Measurements from ENCODE around the gene KSR2.

The KSR2 gene

DNA sequence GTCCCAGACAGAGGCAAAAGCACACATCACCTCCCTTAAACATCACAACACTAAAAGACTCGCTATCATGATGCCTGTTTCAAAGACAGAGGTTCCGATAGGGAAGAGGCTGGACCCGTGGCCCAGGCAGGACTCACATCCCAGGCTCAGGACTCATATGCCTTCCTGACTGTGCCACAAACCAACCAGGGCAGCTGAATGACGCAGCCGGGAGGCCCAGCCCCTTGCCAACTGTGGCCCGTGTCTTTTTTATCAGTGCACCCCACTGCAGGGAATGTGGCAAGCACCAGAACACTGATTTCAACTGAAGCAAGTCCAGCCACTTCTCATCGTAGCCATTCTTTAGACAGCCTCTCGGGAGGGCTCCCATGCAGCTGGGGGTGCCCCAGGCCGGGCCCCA, 132.3 kb downstream of the KSR2 start:
- no peak for DNase-seq (ENCODE audit: low spot score)

GRCh38 chr12:117835156-117835555, 133.6 kb downstream of the KSR2 start:
- Histone ChIP-seq H3K4me3 (no peak overlapping the region), H3K27ac (no peak overlapping the region)
- DNase-seq (ENCODE audit: low spot score) = no peak
- TF ChIP-seq CTCF (IDR thresholded peaks at IDR 0.05) = no peak

More for the DNA sequence above, 132.3 kb downstream of the KSR2 start:
- no peak overlapping the region for H3K27ac ChIP-seq
- H3K4me3 ChIP-seq = no peak overlapping the region
- no peak for TF ChIP-seq CTCF (IDR thresholded peaks at IDR 0.05)

DNA sequence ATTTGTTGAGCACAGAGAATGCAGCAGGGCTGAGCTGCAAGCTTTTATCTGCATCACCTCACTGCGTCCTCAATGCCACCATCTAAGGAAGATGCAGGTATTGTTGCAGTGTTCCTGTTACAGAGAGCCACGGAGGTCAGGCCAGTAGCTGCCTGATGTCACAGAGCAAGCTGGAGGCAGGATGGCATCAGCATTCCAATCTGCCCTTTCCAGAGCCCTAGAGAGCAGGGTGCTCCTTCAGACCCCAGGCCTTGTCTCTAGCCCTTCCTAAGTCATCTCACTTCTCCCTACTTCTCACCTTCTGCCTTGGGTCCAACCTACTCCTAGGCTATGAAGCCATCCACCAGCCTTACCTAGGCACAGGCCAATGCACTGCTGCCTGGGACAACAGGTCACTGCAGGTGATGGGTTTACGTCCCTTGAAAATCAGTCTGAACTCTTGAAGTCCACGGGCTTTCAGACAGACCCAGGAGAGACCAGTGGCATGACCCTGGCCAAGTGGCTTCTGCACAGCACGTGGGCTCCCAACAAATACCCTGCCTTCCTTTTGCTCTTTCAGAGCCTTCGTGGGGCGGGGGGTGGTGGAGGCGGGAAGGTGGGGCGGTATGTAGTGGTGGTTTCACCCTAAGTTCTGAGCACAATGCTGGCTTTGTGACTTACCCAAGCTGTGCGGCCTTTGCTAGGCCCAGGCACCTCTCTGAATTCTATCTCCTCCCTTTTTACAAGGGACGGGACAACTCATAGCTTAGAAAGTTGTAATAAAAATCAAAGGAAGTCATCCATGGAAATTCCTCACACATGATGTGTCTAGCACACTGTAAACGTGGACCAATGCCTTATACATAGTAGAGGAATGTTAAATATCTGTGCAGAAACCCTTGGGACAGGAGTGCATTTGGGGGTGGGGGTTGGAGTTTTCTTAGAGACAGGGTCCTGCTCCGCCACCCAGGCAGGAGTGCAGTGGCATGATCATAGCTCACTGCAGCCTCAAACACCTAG, 136.0 kb downstream of the KSR2 start:
- TF ChIP-seq CTCF (IDR thresholded peaks at IDR 0.05) = no peak
- H3K27ac ChIP-seq = no peak overlapping the region

GRCh38 chr12:117830471-117830870, 138.3 kb downstream of the KSR2 start:
- no peak for DNase-seq (ENCODE audit: low spot score)
- Histone ChIP-seq H3K27ac (no peak overlapping the region), H3K4me3 (no peak overlapping the region)
- no peak for TF ChIP-seq CTCF (IDR thresholded peaks at IDR 0.05)

More for the DNA sequence above, 136.0 kb downstream of the KSR2 start:
- no peak overlapping the region for H3K4me3 ChIP-seq
- no peak for DNase-seq (ENCODE audit: low spot score)

GRCh38 chr12:117829108-117829507, 139.7 kb downstream of the KSR2 start:
- no peak for TF ChIP-seq CTCF (IDR thresholded peaks at IDR 0.05)
- Histone ChIP-seq H3K27ac (no peak overlapping the region), H3K4me3 (no peak overlapping the region)
- DNase-seq (ENCODE audit: low spot score) = no peak

DNA sequence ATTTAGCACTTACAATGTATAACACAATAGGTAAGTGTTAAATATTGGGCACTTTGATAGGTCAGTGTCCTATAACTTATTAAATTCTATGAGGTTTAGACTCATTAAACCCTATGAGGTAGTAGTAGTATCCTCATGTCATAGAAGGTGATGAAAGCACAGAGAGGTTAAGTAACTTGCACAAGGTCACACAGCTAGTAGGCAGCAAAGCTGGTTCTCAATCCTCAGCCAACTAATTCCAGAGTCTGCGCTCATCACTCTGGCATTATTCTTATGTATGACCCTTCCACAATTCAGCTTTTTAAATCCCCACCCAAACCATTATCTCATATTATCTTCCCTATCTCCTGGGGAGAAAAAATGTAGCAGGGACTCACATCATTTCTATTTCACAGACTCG, 141.1 kb downstream of the KSR2 start:
- TF ChIP-seq CTCF (IDR thresholded peaks at IDR 0.05) = no peak
- Histone ChIP-seq H3K27ac (no peak overlapping the region), H3K4me3 (no peak overlapping the region)
- DNase-seq (ENCODE audit: low spot score) = no peak

DNA sequence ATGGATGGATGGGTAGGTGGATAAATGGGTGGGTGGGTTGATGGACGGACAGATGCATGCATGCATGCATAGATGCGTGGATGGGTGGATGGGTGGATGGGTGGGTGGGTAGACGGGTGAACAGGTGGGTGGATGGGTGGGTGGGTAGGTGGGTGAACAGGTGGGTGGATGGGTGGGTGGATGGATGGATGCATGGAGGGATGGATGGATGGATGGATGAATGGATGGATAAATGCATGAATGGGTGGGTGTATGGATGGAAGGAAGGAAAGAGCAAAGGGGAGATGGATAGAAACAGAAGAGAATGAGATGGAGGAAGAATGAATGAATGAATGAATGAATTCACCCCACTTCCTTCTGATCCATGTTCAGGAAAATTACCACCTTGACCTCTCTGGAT, 143.0 kb downstream of the KSR2 start:
- no peak for TF ChIP-seq CTCF (IDR thresholded peaks at IDR 0.05)
- Histone ChIP-seq H3K27ac (no peak overlapping the region), H3K4me3 (no peak overlapping the region)
- no peak for DNase-seq (ENCODE audit: low spot score)
